Skeletal muscle tissue (tissue), 4 donors: ENCODE results near the gene KRTAP10-11. TPM values are rescaled to one million over a fixed set of nuclear protein-coding genes. Genes with fewer than 3 reads are reported as not detected.

Experiments used
- H3K27ac ChIP-seq: one replicate; pipeline ENCODE4 v1.7.0; 2013; ENCODE audit warnings: mild to moderate bottlenecking, low read depth, low read length, inconsistent platforms
- H3K27me3 ChIP-seq, 3 donors: one replicate each; pipeline ENCODE4 v1.7.0; 2013; ENCODE audit warnings: low read length in 3 of 3; ENCODE audit not compliant: control insufficient read depth in 3 of 3, insufficient read depth in 3 of 3
- H3K36me3 ChIP-seq, 3 donors: one replicate each; pipeline ENCODE4 v1.7.0; 2013; ENCODE audit warnings: low read length in 3 of 3; ENCODE audit not compliant: control insufficient read depth in 3 of 3, insufficient read depth in 3 of 3
- H3K4me1 ChIP-seq, 3 donors: one replicate each; pipeline ENCODE4 v1.7.0; 2013; ENCODE audit warnings: low read length in 3 of 3, mild to moderate bottlenecking in 3 of 3; ENCODE audit not compliant: control insufficient read depth in 3 of 3, insufficient read depth in 3 of 3
- H3K4me3 ChIP-seq, 3 donors: one replicate each; pipeline ENCODE4 v1.7.0; 2013; ENCODE audit warnings: low read length in 3 of 3
- H3K9ac ChIP-seq, 3 donors: one replicate each; pipeline ENCODE4 v1.7.0; 2013; ENCODE audit warnings: low read length in 3 of 3, mild to moderate bottlenecking in 3 of 3, moderate library complexity in 2 of 3, low read depth in 1 of 3
- H3K9me3 ChIP-seq, 3 donors: one replicate each; pipeline ENCODE4 v1.7.0; 2013; ENCODE audit warnings: low read length in 3 of 3; ENCODE audit not compliant: control insufficient read depth in 3 of 3
- total RNA-seq: library from RNA; depleted of rRNA; stranded (reverse); fragments of >200 nt; gene quantifications from one replicate; pipeline ENCODE4 v1.2.3, GENCODE V29; 2014
- donor health status: Osteomylitis.

KRTAP10-11 gene
- total RNA-seq, 1 donor from 2014 or later, result not detected

- peaks cover 0 to 7% (median 4%) of the 10 kb centered on the region in 3 donors for H3K9me3 ChIP-seq
- no peak overlapping the region for H3K9ac ChIP-seq
- H3K36me3 ChIP-seq, result no peaks in the 10 kb centered on the region
- H3K4me1 ChIP-seq, result no peaks in the 10 kb centered on the region
- no peak overlapping the region for H3K27ac ChIP-seq
- no peak overlapping the region for H3K4me3 ChIP-seq
- peaks cover 34 to 47% (median 41%) of the 10 kb centered on the region in 3 donors for H3K27me3 ChIP-seq
These were observed 31.2 kb upstream of the KRTAP10-11 start for GRCh38 chr21:44614961-44615391.

GRCh38 chr21:44615466-44615865 lies 30.7 kb upstream of the KRTAP10-11 start:
- peaks cover 0 to 7% (median 4%) of the 10 kb centered on the region in 3 donors for H3K9me3 ChIP-seq
- no peak overlapping the region for H3K4me3 ChIP-seq
- no peaks in the 10 kb centered on the region for H3K4me1 ChIP-seq
- H3K9ac ChIP-seq, result no peak overlapping the region
- H3K36me3 ChIP-seq, result no peaks in the 10 kb centered on the region
- H3K27me3 ChIP-seq, result peaks cover 34 to 47% (median 41%) of the 10 kb centered on the region in 3 donors
- H3K27ac ChIP-seq, result no peak overlapping the region

- Histone ChIP-seq H3K27ac (no peak overlapping the region), H3K9me3 (peaks cover 0 to 4% (median 4%) of the 10 kb centered on the region in 3 donors), H3K36me3 (no peaks in the 10 kb centered on the region), H3K4me3 (no peak overlapping the region), H3K9ac (no peak overlapping the region), H3K4me1 (no peaks in the 10 kb centered on the region), H3K27me3 (peaks cover 34 to 47% (median 41%) of the 10 kb centered on the region in 3 donors)
These were observed 30.2 kb upstream of the KRTAP10-11 start for GRCh38 chr21:44615911-44616590.

GRCh38 chr21:44616591-44616926 lies 29.7 kb upstream of the KRTAP10-11 start:
- Histone ChIP-seq H3K9me3 (peaks cover 0 to 4% (median 4%) of the 10 kb centered on the region in 3 donors), H3K36me3 (no peaks in the 10 kb centered on the region), H3K4me3 (no peak overlapping the region), H3K27me3 (peaks cover 34 to 46% (median 41%) of the 10 kb centered on the region in 3 donors), H3K27ac (no peak overlapping the region), H3K9ac (no peak overlapping the region), H3K4me1 (no peaks in the 10 kb centered on the region)

- no peaks in the 10 kb centered on the region for H3K9me3 ChIP-seq
- H3K4me3 ChIP-seq, result no peak overlapping the region
- no peak overlapping the region for H3K27ac ChIP-seq
- no peaks in the 10 kb centered on the region for H3K36me3 ChIP-seq
- no peak overlapping the region for H3K9ac ChIP-seq
- no peaks in the 10 kb centered on the region for H3K4me1 ChIP-seq
- H3K27me3 ChIP-seq, result peaks cover 32 to 42% (median 36%) of the 10 kb centered on the region in 3 donors
These were observed 29.1 kb upstream of the KRTAP10-11 start for GRCh38 chr21:44617071-44617501.

- H3K27ac ChIP-seq, result no peak overlapping the region
- no peaks in the 10 kb centered on the region for H3K4me1 ChIP-seq
- no peak overlapping the region for H3K9ac ChIP-seq
- peaks cover 22 to 33% (median 29%) of the 10 kb centered on the region in 3 donors for H3K27me3 ChIP-seq
- no peaks in the 10 kb centered on the region for H3K36me3 ChIP-seq
- peaks cover 0 to 2% (median 0%) of the 10 kb centered on the region in 3 donors for H3K9me3 ChIP-seq
- no peak overlapping the region for H3K4me3 ChIP-seq
These were observed 27.7 kb upstream of the KRTAP10-11 start for GRCh38 chr21:44618504-44618903.

GRCh38 chr21:44618909-44619308 lies 27.3 kb upstream of the KRTAP10-11 start:
- Histone ChIP-seq H3K27ac (no peak overlapping the region), H3K9ac (no peak overlapping the region), H3K4me3 (no peak overlapping the region), H3K9me3 (peaks cover 0 to 3% (median 0%) of the 10 kb centered on the region in 3 donors), H3K4me1 (no peaks in the 10 kb centered on the region), H3K27me3 (peaks cover 21 to 30% (median 27%) of the 10 kb centered on the region in 3 donors), H3K36me3 (no peaks in the 10 kb centered on the region)

- no peak overlapping the region for H3K9ac ChIP-seq
- H3K9me3 ChIP-seq, result peaks cover 0 to 7% (median 0%) of the 10 kb centered on the region in 3 donors
- H3K4me3 ChIP-seq, result no peak overlapping the region
- no peak overlapping the region for H3K27ac ChIP-seq
- no peaks in the 10 kb centered on the region for H3K4me1 ChIP-seq
- H3K27me3 ChIP-seq, result peaks cover 14 to 21% (median 17%) of the 10 kb centered on the region in 3 donors
- H3K36me3 ChIP-seq, result no peaks in the 10 kb centered on the region
These were observed 26.3 kb upstream of the KRTAP10-11 start for GRCh38 chr21:44619886-44620285.

- H3K36me3 ChIP-seq, result no peaks in the 10 kb centered on the region
- no peak overlapping the region for H3K9ac ChIP-seq
- no peak overlapping the region for H3K27ac ChIP-seq
- H3K9me3 ChIP-seq, result peaks cover 0 to 7% (median 0%) of the 10 kb centered on the region in 3 donors
- H3K4me1 ChIP-seq, result no peaks in the 10 kb centered on the region
- H3K4me3 ChIP-seq, result no peak overlapping the region
- peaks cover 8 to 17% (median 12%) of the 10 kb centered on the region in 3 donors for H3K27me3 ChIP-seq
These were observed 22.6 kb upstream of the KRTAP10-11 start for GRCh38 chr21:44623575-44623974.

- Histone ChIP-seq H3K27me3 (peaks cover 8 to 31% (median 23%) of the 10 kb centered on the region in 3 donors), H3K27ac (no peak overlapping the region), H3K4me3 (no peak overlapping the region), H3K4me1 (no peaks in the 10 kb centered on the region), H3K9me3 (peaks cover 0 to 8% (median 0%) of the 10 kb centered on the region in 3 donors), H3K9ac (no peak overlapping the region), H3K36me3 (no peaks in the 10 kb centered on the region)
These were observed 20.5 kb upstream of the KRTAP10-11 start for GRCh38 chr21:44625756-44626155.
